Stimulated activated CD4-positive, alpha-beta T cell treated with anti-CD3 and anti-CD28 coated beads, Interleukin-2, amount 100 ng/mL, for 4 hours (primary cell): ENCODE data around the gene KLHL21.

Experiments
- DNase-seq: peaks from one replicate; pipeline ENCODE4 v3.0.0-alpha.2; 2020; ENCODE audit warnings: low read depth

Gene KLHL21

GRCh38 chr1:6599141-6599975, 3.3 kb downstream of the KLHL21 start:
- peak; percentile 73 for DNase-seq

GRCh38 chr1:6597777-6598131, 4.9 kb downstream of the KLHL21 start:
- no peak for DNase-seq

DNA sequence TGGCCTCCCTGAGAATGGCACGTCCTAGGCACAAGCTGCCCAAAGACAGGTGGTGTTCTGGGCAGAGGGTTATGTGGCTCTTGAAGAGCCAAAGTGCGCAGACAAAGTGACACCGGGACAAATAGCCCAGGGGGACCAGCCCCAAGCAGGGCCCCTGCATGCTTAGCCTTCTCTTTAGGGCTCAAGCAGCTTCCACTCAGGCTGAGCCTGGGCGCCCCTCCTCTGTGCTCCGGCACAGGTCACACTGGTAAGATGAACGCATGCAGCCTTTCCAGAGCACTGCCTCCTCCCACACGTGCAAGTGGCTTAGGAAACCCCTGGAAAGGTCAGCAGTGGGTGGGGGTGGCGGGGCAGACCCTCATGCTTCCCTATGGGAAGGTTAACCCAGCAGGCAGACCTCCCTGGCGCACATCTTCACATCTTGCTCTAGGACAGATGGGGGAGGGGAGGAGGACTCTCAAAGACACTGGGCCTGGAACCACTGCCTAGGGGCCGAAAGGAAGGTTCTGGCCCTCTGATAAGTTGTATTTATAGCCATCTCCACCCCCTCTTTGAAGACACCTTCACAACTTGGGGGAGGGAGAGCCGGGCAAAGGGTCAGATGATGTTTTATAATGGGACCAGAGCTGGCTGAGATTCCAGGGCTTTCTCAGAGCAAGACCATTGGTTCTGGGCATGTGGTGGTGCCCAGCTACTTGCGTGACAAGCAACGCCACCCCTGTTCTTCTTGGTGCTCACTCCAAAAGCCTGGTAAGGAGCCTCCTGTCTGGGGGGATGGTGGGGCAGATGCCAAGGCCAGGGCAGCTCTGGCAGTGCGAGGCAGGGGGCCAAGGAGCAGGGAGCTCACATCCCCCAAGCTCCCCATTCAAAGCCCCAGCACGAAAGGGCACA, 5.5 kb downstream of the KLHL21 start:
- DNase-seq: no peak

GRCh38 chr1:6596351-6596750, 6.3 kb downstream of the KLHL21 start:
- DNase-seq: no peak

GRCh38 chr1:6594977-6595740, 7.5 kb downstream of the KLHL21 start:
- DNase-seq: no peak

- no peak for DNase-seq
These were observed 8.9 kb downstream of the KLHL21 start for GRCh38 chr1:6593810-6594209.

DNA sequence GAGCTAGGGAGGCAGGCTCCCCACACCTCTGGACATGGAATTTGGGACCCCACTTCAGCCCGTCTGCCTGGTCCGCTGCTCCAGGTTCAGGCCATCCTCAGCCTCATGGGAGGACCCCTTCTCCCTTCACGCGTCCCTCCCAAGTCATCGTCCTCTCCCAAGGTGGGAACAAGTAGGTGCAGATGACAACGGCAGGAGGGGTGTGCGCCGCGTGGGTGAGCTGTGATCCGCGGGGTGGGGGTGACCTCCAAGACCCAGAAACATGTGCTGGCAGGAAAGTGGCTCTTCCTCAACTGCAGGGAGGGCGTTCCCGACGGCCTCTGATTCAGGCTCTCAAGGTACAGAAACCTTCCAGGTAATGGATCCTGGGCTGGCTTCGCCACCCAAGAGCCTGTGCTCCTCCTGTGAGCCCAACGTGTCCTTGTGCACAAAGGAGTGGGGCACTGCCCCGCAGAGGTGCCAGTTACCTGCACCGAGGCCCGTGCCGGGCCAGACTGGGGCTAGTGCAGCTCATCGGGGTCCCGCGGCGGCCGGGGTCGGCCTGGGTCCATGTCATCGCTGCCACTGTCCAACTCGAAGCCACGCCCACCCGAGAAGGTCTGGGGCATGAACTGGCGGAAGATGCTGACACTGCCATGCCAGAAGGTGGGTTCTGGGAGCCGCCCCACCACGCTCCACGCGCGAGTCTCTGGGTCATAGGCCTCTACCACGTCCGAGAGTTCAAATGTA, 9.6 kb downstream of the KLHL21 start:
- no peak for DNase-seq

DNA sequence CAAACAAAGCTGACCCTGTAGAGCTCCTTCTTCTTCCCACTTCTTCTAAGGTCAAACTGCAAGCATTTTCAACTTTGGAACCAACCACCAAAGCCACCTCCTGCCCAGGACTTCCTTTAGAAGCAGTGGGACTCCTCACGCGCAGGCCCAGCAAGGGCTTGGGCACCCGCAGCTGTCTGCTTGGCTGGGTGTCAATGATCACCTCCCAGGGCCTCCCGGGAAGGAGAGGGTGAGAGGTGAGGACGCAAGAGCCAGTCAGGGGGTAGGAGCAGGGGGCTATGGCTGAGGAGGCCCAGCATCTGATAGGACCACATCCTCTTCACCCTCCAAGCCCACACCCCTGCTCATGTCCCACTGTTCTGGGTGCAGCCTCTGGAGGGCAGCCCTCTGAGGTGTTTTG, 10.2 kb downstream of the KLHL21 start:
- DNase-seq: no peak

DNA sequence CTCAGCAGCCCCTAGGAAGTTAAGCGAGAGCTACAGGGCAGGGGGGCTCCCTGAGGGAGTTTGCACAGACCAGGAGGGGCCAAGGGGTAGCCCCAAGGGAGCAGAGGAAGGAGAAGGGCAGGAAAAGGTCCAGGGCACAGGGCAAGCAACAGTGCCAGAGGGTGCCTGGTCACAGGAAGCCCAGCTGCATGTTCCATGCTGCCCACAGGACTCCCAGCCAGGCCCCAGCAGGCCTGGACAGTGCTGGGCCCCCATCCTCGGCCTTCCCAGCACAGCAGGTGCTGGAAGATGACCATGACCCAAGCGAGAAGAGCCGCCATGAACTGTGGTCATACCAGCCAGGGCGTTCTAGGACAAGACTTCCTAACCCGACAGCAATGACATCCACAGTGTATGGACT, 11.0 kb downstream of the KLHL21 start:
- DNase-seq: no peak

GRCh38 chr1:6591222-6591621, 11.4 kb downstream of the KLHL21 start:
- no peak for DNase-seq

GRCh38 chr1:6590046-6590445, 12.6 kb downstream of the KLHL21 start:
- no peak for DNase-seq

GRCh38 chr1:6588893-6589520, 13.7 kb downstream of the KLHL21 start:
- DNase-seq: no peak

DNA sequence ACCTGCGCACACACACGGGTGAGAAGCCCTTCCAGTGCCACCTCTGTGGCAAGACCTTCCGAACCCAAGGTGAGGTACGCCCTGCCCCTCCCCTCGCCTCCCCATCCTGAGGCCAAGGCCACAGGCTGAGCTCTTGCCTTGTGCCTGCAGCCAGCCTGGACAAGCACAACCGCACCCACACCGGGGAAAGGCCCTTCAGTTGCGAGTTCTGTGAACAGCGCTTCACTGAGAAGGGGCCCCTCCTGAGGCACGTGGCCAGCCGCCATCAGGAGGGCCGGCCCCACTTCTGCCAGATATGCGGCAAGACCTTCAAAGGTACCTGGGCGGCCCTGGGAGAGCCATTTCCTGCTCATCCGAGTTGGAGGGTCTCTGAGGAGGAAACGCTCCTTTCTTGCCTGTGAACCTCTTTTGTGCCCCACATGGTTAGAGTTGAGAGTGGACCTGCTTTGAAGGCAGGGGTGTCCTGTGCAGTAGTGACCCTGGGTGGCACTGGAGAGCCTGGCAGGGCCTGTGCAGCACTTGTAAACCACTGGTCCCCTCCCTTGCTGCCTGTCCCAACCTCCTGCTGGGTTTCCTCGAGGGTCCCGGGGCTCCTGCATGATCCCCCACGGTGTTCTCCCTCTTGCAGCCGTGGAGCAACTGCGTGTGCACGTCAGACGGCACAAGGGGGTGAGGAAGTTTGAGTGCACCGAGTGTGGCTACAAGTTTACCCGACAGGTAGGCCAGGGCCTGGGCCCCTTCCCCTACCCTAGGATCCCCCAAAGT, 14.4 kb downstream of the KLHL21 start:
- no peak for DNase-seq

DNA sequence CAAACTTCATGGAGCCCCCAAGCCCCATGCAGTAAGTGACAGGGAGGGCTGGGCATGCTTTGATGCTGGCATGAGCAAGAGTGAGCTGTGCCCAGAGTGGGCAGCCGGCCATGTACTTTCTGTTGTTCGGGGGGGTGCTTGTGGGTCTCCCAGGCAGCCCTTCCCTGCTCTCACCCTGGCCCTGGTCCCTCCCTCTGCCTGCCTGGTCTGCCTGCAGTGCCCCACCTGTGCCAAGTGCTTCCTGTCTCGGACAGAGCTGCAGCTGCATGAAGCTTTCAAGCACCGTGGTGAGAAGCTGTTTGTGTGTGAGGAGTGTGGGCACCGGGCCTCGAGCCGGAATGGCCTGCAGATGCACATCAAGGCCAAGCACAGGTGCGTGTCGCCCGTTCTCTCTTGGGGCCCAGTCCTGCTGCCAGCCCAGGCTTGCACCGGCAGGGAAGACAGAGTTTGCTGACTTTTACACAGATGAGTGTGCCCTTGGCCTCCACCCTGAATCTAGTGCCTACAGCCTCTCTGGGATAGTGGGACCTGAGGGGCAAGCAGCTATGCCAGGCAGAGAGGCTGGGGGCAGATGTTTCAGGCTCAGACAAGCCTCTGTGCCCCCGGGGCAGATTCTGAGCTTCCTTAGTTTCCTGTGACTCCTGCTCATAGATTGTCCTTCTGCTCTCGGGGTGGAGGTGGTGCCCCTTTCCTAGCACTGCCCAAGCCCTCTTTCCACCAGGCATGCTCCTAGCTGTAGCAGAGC, 15.2 kb downstream of the KLHL21 start:
- no peak for DNase-seq

DNA sequence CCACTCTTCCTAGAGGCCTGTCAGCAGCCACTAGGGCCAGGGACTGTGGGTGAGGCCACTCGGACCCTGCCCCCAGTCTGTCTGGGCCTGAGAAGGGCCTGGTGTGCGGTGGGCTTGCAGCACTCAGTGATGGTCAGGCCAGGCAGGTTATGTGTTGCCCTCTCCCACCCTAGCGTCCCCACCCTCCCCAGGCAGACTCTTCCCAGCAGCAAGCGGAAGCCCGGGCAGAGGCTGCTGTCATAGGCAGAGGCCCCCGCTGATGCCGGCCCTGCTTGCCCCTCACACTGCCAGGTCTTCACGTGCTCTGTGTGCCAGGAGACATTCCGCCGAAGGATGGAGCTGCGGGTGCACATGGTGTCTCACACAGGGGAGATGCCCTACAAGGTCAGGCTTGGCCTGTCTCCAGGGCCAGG, 16.3 kb downstream of the KLHL21 start:
- DNase-seq: no peak

- no peak for DNase-seq
These were observed 16.8 kb downstream of the KLHL21 start for GRCh38 chr1:6585841-6586240.

DNA sequence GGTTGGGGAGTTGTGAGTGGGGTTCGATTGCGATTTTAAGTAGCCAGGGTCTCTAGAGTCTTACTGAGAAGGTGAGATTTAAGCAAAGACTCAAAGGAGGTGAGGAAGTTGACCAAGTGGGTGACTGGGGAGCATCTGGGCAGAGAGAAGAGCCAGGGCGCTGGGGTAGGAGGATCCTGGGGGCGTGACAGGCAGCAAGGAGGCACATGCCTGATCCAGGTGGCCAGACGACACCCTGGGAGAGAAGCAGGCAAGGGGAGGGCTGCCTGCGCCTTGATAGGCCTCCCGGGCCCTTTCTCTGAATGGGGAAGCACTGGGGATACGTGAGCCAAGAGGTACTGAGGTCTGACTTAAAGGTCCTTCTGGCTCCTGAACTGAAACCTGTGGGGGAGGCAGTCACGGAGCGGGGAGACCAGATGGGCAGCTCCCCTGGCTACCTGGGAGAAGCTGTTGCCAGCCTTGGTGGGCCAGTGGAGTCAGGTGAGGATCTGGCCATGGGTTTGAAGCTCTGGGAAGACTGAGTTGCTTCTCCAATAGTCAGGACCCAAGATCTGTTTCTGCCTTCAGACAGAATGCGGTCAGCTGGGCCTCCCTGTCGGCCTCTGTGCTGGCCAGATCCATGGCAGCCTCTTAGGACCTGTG, 17.5 kb downstream of the KLHL21 start:
- DNase-seq: no peak

DNA sequence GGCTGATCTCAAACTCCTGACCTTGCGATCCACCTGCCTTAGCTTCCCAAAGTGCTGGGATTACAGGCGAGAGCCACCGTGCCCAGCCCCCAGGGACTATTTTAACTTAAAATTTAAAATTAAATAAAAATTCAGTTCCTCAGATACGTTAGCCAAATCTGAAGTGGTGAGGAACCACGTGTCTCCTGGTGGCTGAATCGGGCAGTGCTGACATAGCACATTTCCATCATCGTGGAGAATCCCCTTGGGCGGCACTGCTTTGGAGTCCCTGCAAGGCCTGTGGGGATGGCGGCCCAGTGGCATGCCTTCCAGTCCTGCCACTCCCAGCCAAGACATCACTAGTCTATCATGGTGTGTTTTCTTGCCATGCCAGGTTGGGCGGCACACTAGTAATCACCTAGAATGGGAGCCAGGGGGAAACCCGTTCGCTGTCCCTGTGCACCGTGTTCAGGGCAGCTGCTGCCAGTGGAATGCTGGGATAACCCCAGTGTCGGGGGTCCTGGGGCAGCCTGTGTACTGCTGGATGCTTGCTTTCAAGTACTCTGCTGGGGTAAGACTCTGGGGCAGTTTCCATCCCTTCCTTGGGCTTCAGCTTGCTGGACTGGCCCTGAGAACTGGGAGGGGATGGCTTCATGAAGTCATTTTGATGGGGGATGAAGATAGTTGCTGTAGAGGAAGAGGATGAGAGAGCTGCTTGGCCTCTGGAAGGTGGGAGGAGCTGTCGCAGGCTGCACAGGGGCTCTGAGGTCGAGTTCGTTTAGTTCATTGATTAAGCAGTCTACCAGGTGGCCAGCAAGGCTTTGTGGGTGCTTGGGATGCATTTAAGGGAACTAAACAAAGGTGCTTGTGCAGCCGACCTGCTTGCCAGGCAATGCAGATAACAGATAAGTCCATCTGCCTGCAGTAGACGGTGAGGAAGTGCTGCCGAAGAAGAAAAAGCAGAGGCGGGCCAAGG, 18.3 kb downstream of the KLHL21 start:
- DNase-seq: no peak
